RCC 7860 (cell line): ENCODE results near the gene SIK3.
"Not testable (repeated sequence)": the region's sequence is repeated elsewhere in the genome, so short reads cannot be mapped to it uniquely, and the experiment has no call there.

Experiments used
- DNase-seq: peaks from one replicate; pipeline ENCODE4 v3.0.0-alpha.2; 2015; ENCODE audit warnings: low spot score
- FAIRE-seq: peaks from 2 replicates; lab custom pipeline; 2012; peaks lifted over from hg19 to GRCh38; lab: Jason Lieb, UNC

The SIK3 gene

DNA sequence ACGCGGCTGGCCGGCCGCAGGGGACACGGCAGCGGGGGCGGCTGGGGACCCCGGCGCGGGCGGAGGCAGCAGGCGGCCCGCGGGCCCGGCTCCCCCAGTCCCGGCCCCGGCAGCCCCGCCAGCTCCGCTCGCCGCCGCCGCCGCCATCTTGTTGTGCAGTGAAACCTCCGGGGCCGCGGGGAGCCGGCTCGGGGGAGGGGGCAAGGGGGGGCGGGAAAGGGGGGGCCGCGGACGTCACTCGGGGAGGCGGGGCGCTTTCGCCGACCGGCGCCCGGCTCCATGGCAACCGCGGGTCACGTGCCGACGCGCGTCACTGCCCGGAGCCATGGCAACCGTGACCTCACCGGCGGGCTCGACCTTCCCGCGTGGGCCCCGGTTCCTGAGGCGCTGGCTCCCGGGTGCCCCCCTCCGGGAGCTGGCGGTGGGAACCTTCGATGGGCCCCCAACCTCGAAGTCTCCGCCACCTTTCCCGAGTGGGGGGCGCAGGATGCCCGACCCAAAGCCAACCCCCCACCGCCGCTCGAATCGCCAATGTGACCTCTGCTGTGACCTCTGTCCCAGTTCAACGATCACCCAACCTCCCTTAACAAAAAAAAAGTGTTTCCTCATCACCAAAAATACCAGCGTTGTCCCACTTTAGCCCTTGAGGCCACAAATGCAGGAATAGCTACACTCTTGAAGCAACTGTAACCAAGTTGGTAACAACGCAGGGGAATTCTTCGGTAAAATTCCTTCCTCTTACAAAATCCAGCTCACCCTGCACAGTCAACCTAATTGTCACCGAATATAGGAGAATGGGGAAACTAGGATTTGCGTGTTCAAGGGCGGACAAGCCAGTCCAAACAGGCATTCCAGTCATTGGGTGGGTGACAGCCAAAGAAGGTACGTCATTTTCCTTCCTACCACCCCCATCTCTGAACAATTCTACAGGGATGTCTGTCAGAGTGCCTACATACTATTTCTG is at the start of gene SIK3:
Gene SIK3, minus strand, starts transcription at position 160 of the 964 bp plus-strand sequence. Its CDS starts 13 bp downstream, at position 147.
- FAIRE-seq = no peak

DNA sequence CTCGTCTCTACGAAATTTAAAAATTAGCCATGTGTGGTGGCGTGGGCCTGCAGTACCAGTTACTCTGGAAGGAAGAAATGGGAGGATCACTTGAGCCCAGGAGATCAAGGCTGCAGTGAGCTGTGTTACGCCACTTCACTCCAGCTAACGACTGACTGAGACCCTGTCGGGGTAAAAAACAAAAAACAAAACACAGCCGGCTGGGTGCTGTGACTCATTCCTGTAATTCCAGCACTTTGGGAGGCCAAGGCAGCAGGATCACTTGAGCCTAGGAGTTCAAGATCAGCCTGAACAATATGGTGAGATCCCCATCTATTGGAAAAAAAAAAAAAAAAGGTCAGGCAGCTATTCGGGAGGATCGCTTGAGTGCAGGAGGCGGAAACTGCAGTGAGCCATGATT is 48.3 kb upstream of the SIK3 start:
- no peak for FAIRE-seq

More for the DNA sequence above, at the start of gene SIK3:
- DNase-seq = peak; percentile 78

DNA sequence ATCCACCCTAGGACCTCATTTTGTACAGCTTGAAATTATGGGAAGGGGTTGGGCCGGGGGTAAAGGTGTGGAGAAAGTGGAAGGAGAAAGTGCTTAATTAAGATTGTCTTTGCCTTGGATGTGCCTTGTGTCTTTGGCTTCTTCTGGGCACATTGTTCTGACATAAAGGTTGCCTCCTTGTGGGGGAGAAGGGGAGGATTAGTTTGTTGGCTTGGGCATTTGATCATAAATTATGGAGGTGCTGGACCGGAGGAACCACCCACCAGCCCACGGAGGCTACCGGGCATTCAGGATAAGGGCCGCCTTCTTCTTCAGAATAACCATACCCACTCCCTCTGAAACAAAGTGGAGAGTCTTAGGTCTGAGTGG is 47.1 kb upstream of the SIK3 start:
- DNase-seq (peak; percentile 23), FAIRE-seq (no peak)

More for the DNA sequence above, 48.3 kb upstream of the SIK3 start:
- DNase-seq = no peak

DNA sequence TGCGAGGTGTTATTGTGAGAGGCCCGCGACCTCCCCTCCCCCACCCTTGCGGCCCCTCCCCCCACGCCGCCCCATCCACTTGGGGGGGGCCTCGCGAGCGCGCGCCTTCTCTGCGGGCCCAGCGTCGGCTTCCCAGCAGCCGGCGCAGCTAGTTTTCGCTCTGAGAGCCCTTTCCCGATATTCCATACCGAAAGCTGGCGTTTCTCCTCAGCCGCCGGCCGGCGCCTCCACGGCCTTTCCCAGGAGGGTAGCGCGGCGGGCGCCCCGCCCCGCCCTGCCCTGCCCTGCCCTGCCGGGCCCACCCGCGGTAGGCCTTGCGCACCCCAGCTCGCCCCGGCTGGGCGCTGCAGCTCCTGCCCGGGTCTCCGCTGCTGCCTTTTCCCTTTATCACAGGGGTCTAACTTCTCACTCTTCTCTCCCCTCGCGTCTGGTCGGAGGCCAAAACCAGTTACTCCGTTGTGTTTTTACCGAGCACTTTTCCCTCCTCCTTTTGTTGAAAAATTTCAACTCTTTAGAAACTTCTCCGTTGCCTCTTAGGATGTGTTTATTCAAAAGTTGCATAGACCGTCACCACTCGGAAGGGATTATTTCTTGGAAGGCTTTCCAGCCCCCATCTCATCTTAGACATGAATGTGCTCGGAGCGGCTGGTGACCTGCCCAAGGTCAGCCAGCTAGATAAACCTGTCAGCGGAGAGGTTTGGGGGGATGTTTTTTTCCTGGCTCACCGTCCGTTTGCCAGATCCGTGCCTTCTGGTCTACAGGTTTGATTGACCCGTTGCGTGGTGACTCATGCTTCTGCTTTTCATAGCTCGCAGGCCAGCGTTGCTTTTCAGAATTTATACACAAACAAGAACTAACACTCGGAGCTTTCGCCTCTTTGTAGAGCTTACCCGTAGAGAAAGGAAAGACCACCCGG is 46.5 kb upstream of the SIK3 start:
- FAIRE-seq = no peak
- DNase-seq = peak; percentile 52

DNA sequence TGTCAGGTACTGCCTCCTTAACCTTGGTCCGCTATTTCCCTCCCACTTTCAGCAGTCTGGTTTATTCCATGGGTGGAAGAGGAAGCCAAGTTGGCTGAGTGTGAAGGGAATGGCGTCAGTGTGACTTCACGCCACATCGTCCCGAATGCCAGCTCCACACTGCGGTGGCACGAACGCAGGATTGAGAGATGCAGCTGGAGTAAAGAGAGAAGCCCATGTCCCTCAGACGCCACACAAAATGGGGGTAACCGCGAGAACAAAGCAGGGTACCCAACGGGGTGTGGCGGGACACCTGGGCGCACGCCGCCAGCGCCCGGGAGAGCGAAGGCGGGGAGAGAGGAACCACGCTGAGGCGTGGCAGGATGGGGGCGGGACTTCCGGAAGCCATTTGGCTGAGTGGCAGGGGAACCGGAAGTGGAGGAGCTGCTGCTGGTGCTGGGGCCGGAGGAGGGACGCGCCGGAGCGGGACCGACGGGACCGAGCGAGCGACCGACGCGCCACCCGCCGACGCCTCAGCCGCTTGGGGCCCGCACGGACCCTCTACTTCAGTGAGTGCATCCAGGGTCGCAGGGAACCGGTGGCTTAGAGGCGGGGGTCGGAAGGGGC is 45.7 kb upstream of the SIK3 start, which contains the start of gene PAFAH1B2:
Gene PAFAH1B2, plus strand, starts transcription at position 417 of the 606 bp plus-strand sequence. CDS start 8,161 bp downstream, outside the sequence.
- no peak for FAIRE-seq
- DNase-seq = peak; percentile 79

DNA sequence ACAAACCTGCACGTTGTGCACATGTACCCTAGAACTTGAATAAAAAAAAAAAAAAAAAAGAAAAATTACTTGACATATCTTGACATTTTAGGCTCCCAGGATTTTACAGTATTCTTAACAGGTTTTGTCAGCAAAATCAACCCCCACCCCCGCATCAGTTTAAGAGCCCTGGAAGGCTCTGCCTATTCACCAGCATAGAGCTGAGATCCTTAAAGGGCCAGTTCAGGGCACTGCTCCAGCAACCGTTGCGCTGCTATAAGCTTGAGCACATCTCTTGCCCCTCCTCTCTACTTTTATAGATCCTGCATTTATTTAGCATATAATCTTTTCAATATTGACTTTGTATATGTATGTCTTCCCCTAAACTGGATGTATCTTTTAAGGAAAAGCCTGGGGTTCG is 45.2 kb upstream of the SIK3 start:
- DNase-seq (no peak), FAIRE-seq (no peak)

DNA sequence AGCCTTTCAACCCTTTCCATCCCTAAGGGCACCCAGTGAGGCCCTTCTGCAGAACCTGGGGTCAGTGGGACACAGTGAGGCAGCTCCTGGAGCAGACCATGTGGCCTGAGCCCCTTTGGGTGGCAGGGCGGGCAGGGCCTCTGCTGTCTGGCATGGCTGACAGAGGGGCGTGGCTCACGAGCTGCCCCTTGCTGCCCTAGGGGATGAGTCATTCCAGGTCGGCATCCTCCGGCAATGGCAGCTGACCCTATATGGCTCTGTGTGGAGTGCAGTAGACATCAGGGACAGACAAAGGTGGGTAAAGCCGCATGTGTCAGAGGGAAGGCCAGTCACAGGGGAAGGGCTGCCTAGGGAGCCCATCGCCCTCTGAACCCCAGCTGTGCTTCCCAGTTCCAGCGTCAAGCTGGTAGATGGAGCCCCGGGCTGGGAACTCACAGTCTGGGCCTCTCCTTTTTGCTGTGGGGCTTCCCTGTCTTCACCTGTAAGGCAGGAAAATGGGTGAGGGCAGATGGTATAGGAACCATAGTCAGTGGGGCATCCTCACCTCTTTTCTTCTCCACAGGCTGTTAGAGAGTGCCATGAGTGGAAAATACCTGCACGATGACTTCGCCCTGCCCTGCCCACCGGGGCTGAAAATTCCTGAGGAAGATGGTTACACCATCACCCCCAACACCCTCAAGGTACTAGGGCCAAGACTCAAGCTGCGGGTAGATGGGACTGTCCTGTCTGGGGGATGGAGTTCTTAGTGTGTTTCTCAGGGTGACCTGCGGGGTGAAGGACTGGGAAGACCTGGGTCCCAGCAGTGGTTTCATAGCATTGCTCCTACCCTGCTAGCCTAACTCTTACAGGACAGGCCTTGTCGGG is 39.2 kb upstream of the SIK3 start:
- FAIRE-seq, DNase-seq: not testable (repeated sequence)

DNA sequence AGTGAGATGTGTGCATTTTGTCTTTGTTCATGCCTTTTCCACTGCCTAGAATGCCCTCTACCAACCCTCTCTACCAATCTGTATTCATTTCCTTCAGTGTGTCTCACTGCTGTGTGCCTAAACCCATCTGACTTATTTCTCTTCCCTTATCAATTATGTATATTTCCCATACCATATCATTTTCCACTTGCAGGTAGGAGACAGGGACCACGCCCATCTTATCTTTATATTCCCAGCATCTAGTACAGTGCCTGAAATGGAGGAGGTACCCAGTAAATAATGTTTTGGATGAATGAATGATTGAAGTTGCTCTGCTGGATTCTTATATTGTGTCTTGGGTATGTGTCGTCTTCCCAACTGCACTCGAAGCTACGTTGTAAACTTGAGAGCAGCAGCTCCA is 36.8 kb upstream of the SIK3 start:
- FAIRE-seq, DNase-seq: not testable (repeated sequence)

DNA sequence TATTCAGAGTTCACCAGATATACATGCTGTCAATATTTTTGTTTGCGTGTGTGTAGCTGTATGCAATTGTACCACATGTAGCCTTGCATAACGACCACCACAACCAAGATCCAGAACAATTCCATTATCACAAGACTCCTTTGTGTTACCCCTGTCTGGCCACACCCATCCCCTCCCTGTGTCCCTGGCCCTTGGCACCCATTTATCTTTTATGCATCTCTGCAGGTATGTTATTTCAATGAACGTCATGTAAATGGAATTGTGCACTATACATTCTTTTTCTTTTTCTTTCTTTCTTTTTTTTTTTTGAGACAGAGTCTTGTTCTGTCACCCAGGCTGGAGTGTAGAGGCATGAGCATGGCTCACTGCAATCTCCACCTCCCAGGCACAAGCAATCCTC is 36.2 kb upstream of the SIK3 start:
- FAIRE-seq (no peak), DNase-seq (no peak)

DNA sequence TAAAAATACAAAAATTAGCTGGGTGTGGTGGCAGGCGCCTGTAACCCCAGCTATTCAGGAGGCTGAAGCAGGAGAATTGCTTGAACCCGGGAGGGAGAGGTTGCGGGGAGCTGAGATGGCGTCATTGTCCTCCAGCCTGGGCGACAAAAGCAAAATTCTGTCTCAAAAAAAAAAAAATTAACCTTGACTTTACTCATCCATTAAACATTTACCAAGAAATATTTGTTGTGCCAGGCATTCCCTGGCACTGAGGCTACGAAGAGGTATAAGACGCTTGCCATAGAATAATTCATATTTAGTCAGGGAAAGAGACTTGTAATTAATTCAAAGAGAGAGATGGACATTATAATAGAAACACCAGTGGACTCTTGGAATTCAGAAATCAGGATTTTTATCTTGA is 32.7 kb upstream of the SIK3 start:
- DNase-seq (peak; percentile 79), FAIRE-seq (peak; percentile 96)

DNA sequence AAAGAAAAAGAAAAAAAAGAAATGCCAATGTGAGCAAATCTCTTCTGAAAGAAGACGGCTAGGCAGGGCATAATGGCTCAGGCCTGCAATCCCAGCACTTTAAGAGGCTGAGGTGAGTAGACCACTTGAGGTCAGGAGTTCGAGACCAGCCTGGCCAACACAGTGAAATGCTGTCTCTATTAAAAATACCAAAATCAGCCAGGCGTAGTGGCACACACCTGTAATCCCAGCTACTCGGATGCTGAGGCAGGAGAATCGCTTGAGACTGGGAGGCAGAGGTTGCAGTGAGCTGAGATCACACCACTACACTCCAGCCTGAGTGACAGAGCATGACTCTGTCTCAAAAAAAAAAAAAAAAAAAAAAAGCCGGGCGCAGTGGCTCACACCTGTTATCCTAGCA is 32.2 kb upstream of the SIK3 start:
- peak; percentile 13 for DNase-seq
- FAIRE-seq = not testable (repeated sequence)

DNA sequence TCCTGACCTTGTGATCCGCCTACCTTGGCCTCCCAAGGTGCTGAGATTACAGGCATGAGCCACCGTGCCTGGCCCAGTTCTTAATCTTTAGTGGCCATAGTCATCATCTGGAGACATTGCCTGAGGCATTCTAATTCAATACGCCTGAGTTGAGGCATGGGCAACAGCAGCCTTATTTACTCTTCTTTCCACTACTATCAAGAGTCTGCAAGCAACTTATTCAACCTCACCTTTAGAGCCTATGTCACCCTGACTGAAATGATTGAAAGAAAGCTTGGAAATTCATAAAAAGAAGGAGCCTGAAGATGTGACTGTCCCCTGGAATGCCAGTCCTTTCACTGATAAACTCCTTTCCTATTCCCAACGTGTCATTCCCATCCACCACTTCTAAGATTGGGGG is 30.1 kb upstream of the SIK3 start:
- no peak for DNase-seq
- no peak for FAIRE-seq

DNA sequence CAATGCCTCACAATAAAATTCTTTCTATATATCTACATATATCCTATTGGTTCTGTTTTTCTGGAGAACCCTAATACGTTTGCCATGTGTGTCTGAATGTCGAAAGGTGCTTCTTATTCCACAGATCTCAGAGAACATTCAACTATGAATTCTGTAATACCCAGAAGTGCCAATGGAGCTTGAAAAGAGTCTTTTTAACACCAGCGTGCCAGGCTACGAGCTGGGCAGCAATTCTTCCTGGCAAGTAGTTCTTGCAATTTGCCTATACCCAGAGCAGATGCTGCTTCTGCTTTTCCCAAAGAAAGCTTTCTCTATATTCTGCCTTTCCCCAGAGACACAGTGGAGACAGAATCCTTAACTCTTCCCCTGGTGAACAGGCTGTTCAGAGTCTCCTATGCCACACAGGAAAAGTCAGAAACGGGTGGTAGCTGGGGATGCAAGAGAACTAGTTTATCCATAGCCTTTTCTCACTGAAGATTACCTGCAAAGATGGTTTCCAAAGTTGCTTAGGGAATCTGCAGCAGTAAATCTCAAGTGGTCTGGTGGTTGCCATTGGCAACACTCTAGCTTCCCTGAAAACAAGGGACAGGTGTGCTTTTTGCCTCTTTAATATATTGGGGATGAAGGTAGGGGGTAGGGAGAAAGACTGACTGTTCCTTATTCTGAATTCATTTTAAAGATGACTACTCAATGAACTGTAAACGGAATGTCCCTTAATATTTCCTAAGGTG is 29.1 kb upstream of the SIK3 start:
- no peak for DNase-seq
- FAIRE-seq = no peak

DNA sequence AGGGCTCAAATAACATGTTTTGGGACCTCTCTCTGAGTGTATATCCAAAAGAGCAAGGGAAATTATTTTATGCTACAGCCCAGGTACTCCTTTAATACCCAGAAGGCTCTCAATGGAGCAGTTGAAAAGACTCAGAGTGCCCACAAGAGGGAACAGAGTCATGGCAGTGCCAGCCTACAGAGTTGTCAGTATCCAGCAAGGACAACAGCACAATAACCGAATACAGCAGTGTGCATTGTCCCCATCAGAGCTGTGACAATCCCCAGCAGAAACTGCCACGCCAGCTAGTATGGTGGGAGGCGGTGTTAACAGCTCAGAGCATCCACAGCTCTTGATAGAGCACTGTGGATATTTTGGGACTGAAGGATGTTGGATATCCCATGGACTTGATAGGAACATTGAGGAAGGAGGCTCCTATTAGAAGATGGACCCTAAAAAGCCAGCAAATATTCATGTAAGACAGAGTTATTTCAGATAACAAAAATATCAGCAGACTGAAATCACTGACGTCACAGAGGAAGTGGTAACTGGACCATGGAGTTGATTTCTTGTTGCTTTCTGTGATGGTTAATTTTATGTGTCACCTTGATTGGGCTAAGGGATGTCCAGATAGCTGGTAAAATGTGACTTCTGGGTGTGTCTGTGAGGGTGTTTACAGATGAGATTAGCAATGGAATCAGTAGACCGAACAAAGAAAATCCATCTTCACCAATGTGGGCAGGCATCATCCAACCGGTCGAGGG is 28.2 kb upstream of the SIK3 start:
- DNase-seq (no peak), FAIRE-seq (no peak)

DNA sequence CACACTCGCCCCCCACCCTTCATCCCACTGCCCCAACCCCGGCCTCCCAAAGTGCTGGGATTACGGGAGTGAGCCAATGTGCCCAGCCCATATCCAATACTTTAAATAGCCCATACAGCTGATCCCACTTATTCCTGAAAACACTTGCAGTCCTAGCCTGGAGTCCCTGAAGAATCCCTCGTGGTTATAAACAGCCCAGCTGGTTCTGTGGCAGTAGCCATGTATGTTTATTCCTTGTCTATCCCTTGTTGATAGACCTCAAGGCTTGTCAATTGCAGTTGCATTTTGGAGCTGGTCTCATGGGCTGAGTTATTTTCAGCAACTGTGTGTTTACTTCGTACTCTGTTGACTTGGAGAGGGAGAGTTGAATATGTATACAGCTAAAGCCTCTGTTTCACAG is 24.3 kb upstream of the SIK3 start:
- DNase-seq (no peak), FAIRE-seq (no peak)

DNA sequence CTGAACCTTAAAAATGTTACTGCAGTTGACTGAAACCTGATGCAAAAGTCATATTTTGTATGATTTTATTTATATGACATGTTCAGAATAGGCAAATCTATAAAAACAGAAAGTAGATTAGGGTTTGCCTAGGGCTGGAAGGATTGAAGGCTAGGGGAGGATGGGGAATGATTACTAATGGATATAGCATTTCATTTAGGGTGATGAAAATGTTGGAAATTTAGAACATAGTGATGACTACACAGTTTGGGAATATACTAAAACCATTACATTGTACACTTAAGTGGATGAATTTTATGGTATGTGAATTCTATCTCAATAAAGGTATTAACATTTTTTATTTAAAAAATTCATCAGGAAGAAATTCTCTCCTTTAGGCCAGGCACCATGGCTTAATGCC is 22.9 kb upstream of the SIK3 start:
- DNase-seq (no peak), FAIRE-seq (no peak)

DNA sequence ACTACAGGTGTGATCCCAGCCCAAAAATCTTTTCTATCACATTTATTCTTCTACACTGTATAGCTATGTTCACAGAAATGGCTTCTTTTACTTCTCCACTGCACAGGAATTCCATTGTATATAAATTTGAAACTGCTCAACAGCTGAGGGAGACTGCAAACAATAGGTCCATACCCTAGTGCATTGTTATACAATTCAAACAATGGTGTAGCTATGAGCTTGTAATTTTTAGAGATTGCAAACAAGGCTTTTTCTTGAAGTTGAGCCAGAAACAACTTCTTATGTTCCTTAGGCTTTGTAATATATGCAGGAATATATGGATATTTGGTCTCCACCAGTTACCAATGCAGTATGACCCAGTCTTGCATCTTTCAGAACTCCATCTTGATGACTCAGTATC is 19.5 kb upstream of the SIK3 start:
- DNase-seq (no peak), FAIRE-seq (no peak)

DNA sequence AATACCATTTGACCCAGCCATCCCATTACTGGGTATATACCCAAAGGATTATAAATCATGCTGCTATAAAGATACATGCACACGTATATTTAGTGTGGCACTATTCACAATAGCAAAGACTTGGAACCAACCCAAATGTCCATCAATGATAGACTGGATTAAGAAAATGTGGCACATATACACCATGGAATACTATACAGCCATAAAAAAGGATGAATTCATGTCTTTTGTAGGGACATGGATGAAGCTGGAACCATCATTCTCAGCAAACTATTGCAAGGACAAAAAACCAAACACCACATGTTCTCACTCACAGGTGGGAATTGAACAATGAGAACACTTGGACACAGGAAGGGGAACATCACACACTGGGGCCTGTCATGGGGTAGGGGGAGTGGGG is 14.7 kb upstream of the SIK3 start:
- not testable (repeated sequence) for FAIRE-seq, DNase-seq

DNA sequence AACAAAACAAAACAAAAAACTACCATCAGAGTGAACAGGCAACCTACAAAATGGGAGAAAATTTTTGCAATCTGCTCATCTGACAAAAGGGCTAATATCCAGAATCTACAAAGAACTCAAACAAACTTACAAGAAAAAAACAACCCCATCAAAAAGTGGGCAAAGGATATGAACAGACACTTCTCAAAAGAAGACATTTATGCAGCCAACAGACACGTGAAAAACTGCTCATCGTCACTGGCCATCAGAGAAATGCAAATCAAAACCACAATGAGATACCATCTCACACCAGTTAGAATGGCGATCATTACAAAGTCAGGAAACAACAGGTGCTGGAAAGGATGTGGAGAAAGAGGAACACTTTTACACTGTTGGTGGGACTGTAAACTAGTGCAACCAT is 14.3 kb upstream of the SIK3 start:
- not testable (repeated sequence) for DNase-seq, FAIRE-seq
